ENCODE results near the gene COL15A1.

- TF ChIP-seq SIN3A (IDR thresholded peaks at IDR 0.05; ENCODE audit: borderline replicate concordance, insufficient read depth, low read length) (no peak), TAF1 (IDR thresholded peaks at IDR 0.05; ENCODE audit: borderline replicate concordance, insufficient read depth, low read length) (no peak)
Measured at GRCh38 chr9:99057665-99058625, 114.2 kb downstream of the COL15A1 start.
